GM12878 (cell line): Measurements from ENCODE around the gene SLAMF8. TPM values are rescaled to one million over a fixed set of nuclear protein-coding genes. Genes with fewer than 3 reads are reported as not detected.

Experiments
- CEBPB ChIP-seq, 2 experiments: fragments of 150-350 bp in 1 of 2; IDR thresholded peaks; 2 replicates each; pipeline ENCODE4 v1.6.1; 2012 to 2014; ENCODE audit warnings: low read depth in 2 of 2, low read length in 2 of 2, borderline replicate concordance in 1 of 2, inconsistent platforms in 1 of 2
- CHD1 ChIP-seq: IDR thresholded peaks from 2 replicates; pipeline ENCODE4 v1.6.1; 2012; ENCODE audit warnings: low read depth, low read length, improper control_type of control experiment
- EGR1 ChIP-seq, 2 experiments: IDR thresholded peaks; 1 replicate in 1 of 2; 2 replicates in 1 of 2; pipeline ENCODE4 v1.6.1; 2011 to 2012; ENCODE audit warnings: low read depth in 2 of 2, low read length in 2 of 2, borderline replicate concordance in 1 of 2, mild to moderate bottlenecking in 1 of 2, moderate library complexity in 1 of 2
- NFYA ChIP-seq: IDR thresholded peaks from 2 replicates; pipeline ENCODE4 v1.6.1; 2011; ENCODE audit warnings: low read depth, mild to moderate bottlenecking, low read length, improper control_type of control experiment, borderline replicate concordance
- PAX5 ChIP-seq: IDR thresholded peaks from 2 replicates; pipeline ENCODE4 v1.6.1; 2011; ENCODE audit warnings: low read depth, low read length, borderline replicate concordance
- POLR2A ChIP-seq: IDR thresholded peaks from 2 replicates; pipeline ENCODE4 v1.6.1; 2011; ENCODE audit warnings: low read depth, mild to moderate bottlenecking, low read length
- POLR2AphosphoS5 ChIP-seq: IDR thresholded peaks from 2 replicates; pipeline ENCODE4 v1.6.1; 2011; ENCODE audit warnings: mild to moderate bottlenecking, low read length, inconsistent platforms
- POU2F2 ChIP-seq: IDR thresholded peaks from 3 replicates; pipeline ENCODE4 v1.6.1; 2011; ENCODE audit warnings: low read depth, mild to moderate bottlenecking, low read length, borderline replicate concordance
- SMARCA5 ChIP-seq: fragments of 450-650 bp; IDR thresholded peaks from 2 replicates; pipeline ENCODE4 v1.6.1; 2017; ENCODE audit warnings: mild to moderate bottlenecking
- SP1 ChIP-seq: IDR thresholded peaks from one replicate; pipeline ENCODE4 v1.6.1; 2011; ENCODE audit warnings: low read depth, low read length
- SREBF2 ChIP-seq: IDR thresholded peaks from 2 replicates; pipeline ENCODE4 v1.6.1; 2012; ENCODE audit warnings: mild to moderate bottlenecking, low read length
- ZBED1 ChIP-seq: IDR thresholded peaks from 2 replicates; pipeline ENCODE4 v1.6.1; 2016; ENCODE audit warnings: borderline replicate concordance
- ZNF384 ChIP-seq: IDR thresholded peaks from 2 replicates; pipeline ENCODE4 v1.6.1; 2012; ENCODE audit warnings: low read depth, mild to moderate bottlenecking, low read length, improper control_type of control experiment, borderline replicate concordance
- polyA plus RNA-seq, 11 experiments: library from polyadenylated mRNA; depleted of rRNA in 4 of 11; unstranded in 6 of 11; stranded (reverse) in 5 of 11; fragments of >200 nt; fragmentation: Nextera tagmentation in 4 of 11; fragmentation: Illumina TruSeq in 1 of 11; extraction: Ambion mirVana in 4 of 11; extraction: Trizol in 1 of 11; gene quantifications; 1 replicate in 1 of 11; 2 replicates in 10 of 11; pipeline versions ENCODE4 v1.2.1 to v1.2.3, GENCODE V29; 2011 to 2016; ENCODE audit warnings: inconsistent platforms in 2 of 11, missing spikeins in 2 of 11, low read depth in 1 of 11
- total RNA-seq, 4 experiments: library from RNA; depleted of rRNA in 3 of 4; stranded (reverse); fragments of >200 nt in 3 of 4; fragmentation: Illumina TruSeq in 1 of 4; extraction: Trizol in 1 of 4; gene quantifications; 2 replicates each; pipeline versions ENCODE4 v1.2.1 to v1.2.3, GENCODE V29; 2013 to 2021
- TF ChIP-seq, protein P1 (sequence below): IDR thresholded peaks from 2 replicates; pipeline ENCODE4 v1.6.1; 2011; ENCODE audit warnings: low read depth, low read length, improper control_type of control experiment, borderline replicate concordance

Gene SLAMF8
- total and polyA plus RNA-seq, 10 of the 15 experiments (the other 5 are each of a cell fraction or from before 2014, with no cell fraction given): 0.04 to 0.69 (median 0.10) TPM; not detected in 3

DNA sequence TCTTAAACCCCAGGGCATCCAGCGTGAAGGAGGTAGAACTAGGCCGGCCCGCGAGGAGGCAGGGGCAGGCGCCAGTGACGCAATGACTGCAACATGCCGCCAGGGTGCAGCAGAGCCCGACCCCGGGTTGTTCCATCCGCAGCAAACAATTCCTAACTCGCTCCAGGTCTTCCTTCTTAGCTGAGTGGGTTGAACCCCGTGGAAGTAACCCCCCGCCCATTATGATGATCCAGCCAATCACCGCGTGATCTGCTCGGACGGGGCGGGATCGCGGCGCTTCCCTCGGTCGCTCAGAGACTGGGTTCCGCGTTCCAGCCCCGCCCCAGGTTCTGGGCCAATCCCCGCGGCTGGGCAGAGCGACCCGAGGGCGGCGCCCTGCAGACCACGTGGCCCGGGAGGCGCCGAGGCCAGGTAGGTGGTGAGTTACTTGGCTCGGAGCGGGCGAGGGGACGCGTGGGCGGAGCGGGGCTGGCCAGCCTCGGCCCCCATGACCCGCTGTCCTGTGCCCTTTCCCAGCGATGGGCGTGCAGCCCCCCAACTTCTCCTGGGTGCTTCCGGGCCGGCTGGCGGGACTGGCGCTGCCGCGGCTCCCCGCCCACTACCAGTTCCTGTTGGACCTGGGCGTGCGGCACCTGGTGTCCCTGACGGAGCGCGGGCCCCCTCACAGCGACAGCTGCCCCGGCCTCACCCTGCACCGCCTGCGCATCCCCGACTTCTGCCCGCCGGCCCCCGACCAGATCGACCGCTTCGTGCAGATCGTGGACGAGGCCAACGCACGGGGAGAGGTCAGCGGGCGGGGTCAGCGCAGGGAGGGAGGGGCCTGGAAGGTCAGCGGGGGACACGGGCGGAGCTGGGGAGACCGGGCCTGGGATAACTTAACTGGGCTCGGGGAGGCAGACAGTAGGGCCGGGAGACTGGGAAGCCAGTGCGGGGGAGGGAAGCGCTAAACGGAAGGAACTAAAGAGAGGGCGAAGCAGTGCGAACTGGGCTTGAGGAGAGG is 45.8 kb upstream of the SLAMF8 start, which contains the start of gene DUSP23 (continued):
- TF ChIP-seq NFYA (no peak), EGR1 (IDR thresholded peaks at IDR 0.05; ENCODE audit: borderline replicate concordance in 1 of 2, low read depth in 2 of 2, low read length in 2 of 2) (peak in 1 of 2 experiments; percentile 64; a peak in 1 of 3 replicates), POLR2A (peak; percentile 76), CEBPB (IDR thresholded peaks at IDR 0.05; ENCODE audit: borderline replicate concordance in 1 of 2, low read depth in 2 of 2, low read length in 2 of 2) (0 out of 4 replicates have a peak, but pooled peaks of 1 of the 2 experiments have one; percentile 14), SMARCA5 (peak; percentile 35; the same call in 1 of the 2 replicates), ZBED1 (no peak), POLR2AphosphoS5 (peak; percentile 41; the same call in 1 of the 2 replicates), ZNF384 (no peak), PAX5 (peak; percentile 21; the same call in 1 of the 2 replicates), CHD1 (no peak), POU2F2 (peak; percentile 31; the same call in 1 of the 3 replicates), SREBF2 (no peak), SP1 (peak; percentile 87)
- TF ChIP-seq, protein P1, sequence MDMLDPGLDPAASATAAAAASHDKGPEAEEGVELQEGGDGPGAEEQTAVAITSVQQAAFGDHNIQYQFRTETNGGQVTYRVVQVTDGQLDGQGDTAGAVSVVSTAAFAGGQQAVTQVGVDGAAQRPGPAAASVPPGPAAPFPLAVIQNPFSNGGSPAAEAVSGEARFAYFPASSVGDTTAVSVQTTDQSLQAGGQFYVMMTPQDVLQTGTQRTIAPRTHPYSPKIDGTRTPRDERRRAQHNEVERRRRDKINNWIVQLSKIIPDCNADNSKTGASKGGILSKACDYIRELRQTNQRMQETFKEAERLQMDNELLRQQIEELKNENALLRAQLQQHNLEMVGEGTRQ: peak; percentile 41
